ENCODE measurements around the gene CT47A1.
"Not testable (repeated sequence)": the region's sequence is repeated elsewhere in the genome, so short reads cannot be mapped to it uniquely, and the experiment has no call there.

Gene CT47A1

DNA sequence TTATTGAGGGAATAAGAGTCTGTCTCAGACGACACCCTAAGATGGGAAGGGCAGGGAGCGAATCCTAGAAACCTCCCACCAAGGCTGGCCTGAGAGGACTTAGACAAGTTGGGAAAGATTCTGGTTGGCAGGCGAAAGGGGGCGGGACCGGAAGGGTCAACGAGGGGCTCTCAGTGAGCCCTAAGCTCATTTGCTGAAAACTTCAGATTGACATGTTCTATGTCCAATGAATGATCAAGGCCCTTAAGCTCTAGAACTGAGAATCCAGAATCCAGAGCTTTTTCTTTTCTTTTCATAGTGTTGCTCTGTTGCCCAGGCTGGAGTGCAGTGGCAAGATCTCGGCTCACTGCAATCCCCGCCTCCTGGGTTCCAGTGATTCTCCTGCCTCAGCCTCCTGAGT, at the start of gene CT47A1:
TSS of gene CT47A1 (minus strand) at position 101 of the 400 bp plus-strand sequence. CDS start 231 bp downstream, outside the sequence.
- DNase-seq (ENCODE audit: low spot score); in situ Hi-C loops (cut with MboI; ENCODE audit: low pct_unique_long_range_greater_than_20kb, low sequenced_read_pairs, unreplicated experiment): not testable (repeated sequence)

DNA sequence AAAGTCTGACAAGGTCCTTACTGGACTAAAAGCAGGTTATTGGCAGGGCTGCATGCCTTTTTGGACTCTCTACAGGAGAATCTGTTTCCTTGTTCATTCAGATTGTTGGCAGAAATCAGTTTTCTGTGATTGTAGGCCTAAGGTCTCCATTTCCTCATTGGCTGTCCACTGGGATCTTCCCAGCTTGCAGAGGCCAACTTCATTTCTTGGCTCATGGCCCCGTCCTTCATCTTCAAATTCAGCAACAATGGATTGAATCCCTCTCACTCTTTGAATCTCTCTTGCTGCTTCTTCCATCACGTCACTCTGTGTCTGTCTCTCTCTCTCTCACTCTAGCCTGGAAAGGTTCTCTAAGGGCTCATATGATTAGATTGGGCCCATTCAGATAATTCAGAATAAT, 47.0 kb upstream of the CT47A1 start:
- no peak for DNase-seq (ENCODE audit: low spot score)
- TF ChIP-seq, protein P1, sequence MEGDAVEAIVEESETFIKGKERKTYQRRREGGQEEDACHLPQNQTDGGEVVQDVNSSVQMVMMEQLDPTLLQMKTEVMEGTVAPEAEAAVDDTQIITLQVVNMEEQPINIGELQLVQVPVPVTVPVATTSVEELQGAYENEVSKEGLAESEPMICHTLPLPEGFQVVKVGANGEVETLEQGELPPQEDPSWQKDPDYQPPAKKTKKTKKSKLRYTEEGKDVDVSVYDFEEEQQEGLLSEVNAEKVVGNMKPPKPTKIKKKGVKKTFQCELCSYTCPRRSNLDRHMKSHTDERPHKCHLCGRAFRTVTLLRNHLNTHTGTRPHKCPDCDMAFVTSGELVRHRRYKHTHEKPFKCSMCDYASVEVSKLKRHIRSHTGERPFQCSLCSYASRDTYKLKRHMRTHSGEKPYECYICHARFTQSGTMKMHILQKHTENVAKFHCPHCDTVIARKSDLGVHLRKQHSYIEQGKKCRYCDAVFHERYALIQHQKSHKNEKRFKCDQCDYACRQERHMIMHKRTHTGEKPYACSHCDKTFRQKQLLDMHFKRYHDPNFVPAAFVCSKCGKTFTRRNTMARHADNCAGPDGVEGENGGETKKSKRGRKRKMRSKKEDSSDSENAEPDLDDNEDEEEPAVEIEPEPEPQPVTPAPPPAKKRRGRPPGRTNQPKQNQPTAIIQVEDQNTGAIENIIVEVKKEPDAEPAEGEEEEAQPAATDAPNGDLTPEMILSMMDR (IDR thresholded peaks at IDR 0.05; ENCODE audit: extremely low read depth, insufficient read depth, missing control alignments): no peak
- in situ Hi-C loops (cut with MboI; ENCODE audit: low pct_unique_long_range_greater_than_20kb, low sequenced_read_pairs, unreplicated experiment): no loop called here

DNA sequence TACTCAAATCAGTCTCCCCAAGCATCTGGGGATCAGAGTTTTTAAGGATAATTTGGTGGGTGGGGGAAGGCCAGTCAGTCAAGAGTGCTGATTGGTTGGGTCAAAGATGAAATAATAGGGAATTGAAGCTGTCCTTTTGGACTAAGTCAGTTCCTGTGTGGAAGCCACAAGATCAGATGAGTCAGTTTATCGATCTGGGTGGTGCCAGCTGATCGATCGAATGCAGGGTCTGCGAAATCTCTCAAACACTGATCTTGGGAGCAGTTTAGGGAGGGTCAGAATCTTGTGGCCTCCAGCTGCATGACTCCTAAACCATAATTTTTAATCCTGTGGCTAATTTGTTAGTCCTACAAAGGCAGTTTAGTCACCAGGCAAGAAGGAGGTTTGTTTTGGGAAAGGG, 44.5 kb upstream of the CT47A1 start:
- in situ Hi-C loops (cut with MboI; ENCODE audit: low pct_unique_long_range_greater_than_20kb, low sequenced_read_pairs, unreplicated experiment): no loop called here
- TF ChIP-seq, protein P1 (IDR thresholded peaks at IDR 0.05; ENCODE audit: extremely low read depth, insufficient read depth, missing control alignments): no peak
- DNase-seq (ENCODE audit: low spot score): no peak

DNA sequence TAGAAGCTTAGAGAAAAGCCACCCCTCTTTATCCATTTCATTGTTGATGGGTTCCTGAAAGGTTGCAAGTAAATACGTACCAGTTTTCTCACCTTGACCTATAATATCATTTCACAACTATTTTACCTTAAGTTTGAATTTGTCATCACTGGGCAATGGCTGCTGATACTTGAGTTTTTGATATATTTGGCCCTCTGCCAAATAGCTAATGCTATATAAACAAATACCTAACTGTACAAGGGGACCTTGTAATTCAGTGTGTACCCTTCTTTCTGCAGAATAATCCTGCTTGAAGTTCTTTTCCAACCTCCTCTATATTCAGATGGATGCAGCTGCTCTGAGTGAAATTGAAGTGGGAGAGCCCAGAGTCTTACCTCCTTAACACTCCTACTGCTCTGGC, 42.9 kb upstream of the CT47A1 start:
- DNase-seq (ENCODE audit: low spot score): no peak
- TF ChIP-seq, protein P1 (IDR thresholded peaks at IDR 0.05; ENCODE audit: extremely low read depth, insufficient read depth, missing control alignments): no peak
- in situ Hi-C loops (cut with MboI; ENCODE audit: low pct_unique_long_range_greater_than_20kb, low sequenced_read_pairs, unreplicated experiment): no loop called here

DNA sequence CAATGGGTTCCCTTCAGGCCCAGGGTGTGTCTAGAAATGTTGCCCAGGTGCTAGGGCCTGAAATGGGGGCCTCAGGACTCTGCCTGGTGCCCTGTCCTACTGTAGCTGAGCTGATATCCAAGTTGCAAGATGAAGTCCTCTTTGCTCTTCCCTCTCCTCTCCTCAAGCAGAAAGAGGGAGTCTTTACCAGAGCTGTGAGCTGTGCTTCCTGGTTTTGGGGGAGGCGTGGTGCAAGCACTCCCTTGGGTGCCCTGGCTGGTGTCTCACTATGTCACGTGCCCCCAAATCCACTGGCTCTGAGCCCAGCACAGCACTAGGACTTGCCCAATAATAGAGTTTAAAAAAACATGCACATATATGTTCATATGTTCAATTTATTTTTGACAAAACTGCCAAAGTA, 29.3 kb upstream of the CT47A1 start:
- TF ChIP-seq, protein P1 (IDR thresholded peaks at IDR 0.05; ENCODE audit: extremely low read depth, insufficient read depth, missing control alignments): no peak
- in situ Hi-C loops (cut with MboI; ENCODE audit: low pct_unique_long_range_greater_than_20kb, low sequenced_read_pairs, unreplicated experiment): no loop called here
- DNase-seq (ENCODE audit: low spot score): no peak

DNA sequence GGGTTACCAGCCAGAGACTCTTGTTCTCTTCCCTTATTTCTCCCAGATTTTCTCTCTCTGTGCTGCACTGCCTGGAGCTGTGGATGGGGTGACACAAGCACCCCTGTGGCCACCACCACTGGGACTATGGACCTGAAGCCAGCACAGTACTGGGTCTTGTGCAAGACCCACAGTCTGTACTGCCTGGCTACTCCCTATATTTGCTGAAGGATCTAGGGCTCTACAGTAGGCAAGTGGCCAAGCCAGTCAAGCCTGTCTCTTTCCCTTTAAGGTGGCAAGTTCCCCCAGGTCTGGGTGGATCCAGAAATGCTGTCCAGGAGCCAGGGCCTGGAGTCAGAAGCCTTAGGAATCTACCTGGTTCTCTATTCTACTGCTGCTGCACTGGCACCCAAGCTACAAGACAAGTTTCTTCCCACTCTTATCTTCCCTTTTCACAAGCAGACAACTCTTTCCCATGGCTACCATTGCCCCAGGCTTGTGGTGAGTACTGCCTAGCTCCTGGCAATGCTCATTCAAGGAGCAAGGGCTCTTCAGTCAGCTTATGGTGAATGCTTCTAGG, 28.4 kb upstream of the CT47A1 start:
- DNase-seq (ENCODE audit: low spot score): no peak
- TF ChIP-seq, protein P1 (IDR thresholded peaks at IDR 0.05; ENCODE audit: extremely low read depth, insufficient read depth, missing control alignments): no peak
- in situ Hi-C loops (cut with MboI; ENCODE audit: low pct_unique_long_range_greater_than_20kb, low sequenced_read_pairs, unreplicated experiment): no loop called here

DNA sequence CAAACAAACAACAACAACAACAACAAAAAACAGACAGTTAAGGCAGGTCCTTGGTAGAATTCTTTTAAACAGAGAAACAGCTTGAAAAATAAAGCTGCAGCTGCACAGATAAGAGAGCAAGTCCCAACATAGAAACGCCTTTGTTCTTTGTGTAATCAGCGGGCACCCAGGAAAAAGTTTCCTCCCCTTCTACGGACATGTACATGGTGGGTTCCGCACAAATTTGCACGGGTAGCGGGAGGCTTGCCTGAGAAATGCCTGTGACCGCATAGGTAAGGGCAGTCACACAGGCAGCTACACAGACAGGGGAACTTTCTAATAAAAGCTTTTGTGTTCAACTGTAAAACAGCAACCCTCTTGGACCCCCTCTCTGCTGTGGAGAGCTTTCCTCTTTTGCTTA, 25.7 kb upstream of the CT47A1 start:
- TF ChIP-seq, protein P1 (IDR thresholded peaks at IDR 0.05; ENCODE audit: extremely low read depth, insufficient read depth, missing control alignments): no peak
- no peak for DNase-seq (ENCODE audit: low spot score)
- in situ Hi-C loops (cut with MboI; ENCODE audit: low pct_unique_long_range_greater_than_20kb, low sequenced_read_pairs, unreplicated experiment): no loop called here

Data from GM13977 (cell line).